ENCODE results near the gene IL26. TPM values are rescaled to one million over a fixed set of nuclear protein-coding genes. Genes with fewer than 3 reads are reported as not detected.

IL26 gene
- total RNA-seq, 1 donor from 2014 or later = not detected

GRCh38 chr12:68203460-68203875, 22.1 kb downstream of the IL26 start:
- no peak for DNase-seq (ENCODE audit: extremely low spot score in 2 of 2)
- Histone ChIP-seq H3K36me3 (no peaks in the 10 kb centered on the region), H3K4me1 (no peaks in the 10 kb centered on the region), H3K27ac (no peak overlapping the region), H3K4me3 (no peak overlapping the region), H3K9me3 (no peaks in the 10 kb centered on the region), H3K27me3 (no peaks in the 10 kb centered on the region)
- intact Hi-C loops (cut with DNase I) = no loop called here
- no peak for TF ChIP-seq POLR2A (IDR thresholded peaks at IDR 0.05)
- no peak for TF ChIP-seq POLR2AphosphoS5 (IDR thresholded peaks at IDR 0.05; ENCODE audit: insufficient read depth in 1 of 2, low read depth in 1 of 2)
- TF ChIP-seq CTCF (IDR thresholded peaks at IDR 0.05) = no peak

GRCh38 chr12:68200854-68201253, 24.8 kb downstream of the IL26 start:
- no peaks in the 10 kb centered on the region for H3K9me3 ChIP-seq
- no peak for DNase-seq (ENCODE audit: extremely low spot score in 2 of 2)
- H3K27me3 ChIP-seq = no peaks in the 10 kb centered on the region
- H3K27ac ChIP-seq = no peak overlapping the region
- H3K36me3 ChIP-seq = no peaks in the 10 kb centered on the region
- no peaks in the 10 kb centered on the region for H3K4me1 ChIP-seq
- H3K4me3 ChIP-seq = no peak overlapping the region
- intact Hi-C loops (cut with DNase I) = no loop called here
- no peak for TF ChIP-seq POLR2AphosphoS5 (IDR thresholded peaks at IDR 0.05; ENCODE audit: insufficient read depth in 1 of 2, low read depth in 1 of 2)
- no peak for TF ChIP-seq CTCF (IDR thresholded peaks at IDR 0.05)
- TF ChIP-seq POLR2A (IDR thresholded peaks at IDR 0.05) = no peak

- intact Hi-C loops (cut with DNase I) = no loop called here
- no peaks in the 10 kb centered on the region for H3K27me3 ChIP-seq
- TF ChIP-seq POLR2AphosphoS5 (IDR thresholded peaks at IDR 0.05; ENCODE audit: insufficient read depth in 1 of 2, low read depth in 1 of 2) (no peak), POLR2A (IDR thresholded peaks at IDR 0.05) (no peak)
Measured at GRCh38 chr12:68199127-68199526, 26.5 kb downstream of the IL26 start.

DNA sequence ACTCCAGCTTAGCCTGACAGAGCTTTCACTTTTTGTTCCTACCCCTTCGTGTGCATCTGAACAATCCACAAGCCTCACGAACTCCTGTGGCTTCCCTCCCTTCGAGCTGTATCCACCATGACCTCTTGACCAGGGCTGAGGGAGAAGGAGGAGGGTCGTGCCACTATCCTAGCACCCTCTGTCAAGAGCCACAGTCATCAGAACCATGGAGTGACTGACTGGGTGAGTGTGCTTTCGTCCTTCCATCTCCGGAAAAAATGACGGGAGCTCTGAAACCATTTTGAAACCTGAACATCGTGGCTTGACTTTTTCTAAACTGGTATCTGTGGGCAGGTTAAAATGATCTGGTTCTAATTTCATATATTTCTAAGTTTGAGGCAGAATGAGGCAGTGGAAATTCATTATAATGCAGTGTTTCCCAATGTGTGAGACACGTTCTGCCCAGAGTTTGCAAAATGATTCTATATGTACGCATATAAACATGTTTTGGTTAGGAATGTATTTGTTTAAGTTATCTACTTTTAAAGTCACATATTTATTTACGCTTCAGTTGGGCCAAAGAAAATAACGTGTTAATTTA, 27.0 kb downstream of the IL26 start:
- Histone ChIP-seq H3K27me3 (no peaks in the 10 kb centered on the region), H3K4me1 (no peaks in the 10 kb centered on the region), H3K4me3 (no peak overlapping the region), H3K27ac (no peak overlapping the region), H3K9me3 (no peaks in the 10 kb centered on the region), H3K36me3 (no peaks in the 10 kb centered on the region)
- intact Hi-C loops (cut with DNase I) = no loop called here
- no peak for DNase-seq (ENCODE audit: extremely low spot score in 2 of 2)
- TF ChIP-seq CTCF (IDR thresholded peaks at IDR 0.05) = no peak
- TF ChIP-seq POLR2AphosphoS5 (IDR thresholded peaks at IDR 0.05; ENCODE audit: insufficient read depth in 1 of 2, low read depth in 1 of 2) = no peak
- TF ChIP-seq POLR2A (IDR thresholded peaks at IDR 0.05) = no peak

More at GRCh38 chr12:68199127-68199526, 26.5 kb downstream of the IL26 start:
- no peak for DNase-seq (ENCODE audit: extremely low spot score in 2 of 2)
- H3K4me1 ChIP-seq = no peaks in the 10 kb centered on the region
- no peaks in the 10 kb centered on the region for H3K9me3 ChIP-seq
- H3K36me3 ChIP-seq = no peaks in the 10 kb centered on the region
- no peak overlapping the region for H3K27ac ChIP-seq
- no peak overlapping the region for H3K4me3 ChIP-seq

DNA sequence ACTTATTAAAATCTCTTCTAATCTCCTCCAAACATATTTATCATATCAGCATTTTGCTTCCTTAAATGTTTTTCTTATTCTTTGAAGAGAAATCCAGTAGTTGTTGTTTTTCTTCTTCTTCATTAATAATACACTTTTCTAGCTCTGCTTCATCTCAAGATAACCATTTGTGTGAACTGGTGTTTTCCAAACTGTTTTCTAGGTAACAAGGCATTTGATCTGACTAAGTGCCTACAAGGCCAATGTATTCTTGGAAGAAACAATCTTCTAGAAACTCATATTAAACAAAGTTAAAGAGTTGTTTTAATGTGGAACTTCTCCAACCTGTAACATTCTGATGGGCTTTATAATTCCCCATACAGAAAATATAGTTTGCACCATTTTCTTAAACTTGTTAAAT, 35.3 kb downstream of the IL26 start:
- Histone ChIP-seq H3K4me1 (no peaks in the 10 kb centered on the region), H3K27me3 (no peaks in the 10 kb centered on the region), H3K36me3 (no peaks in the 10 kb centered on the region), H3K4me3 (no peak overlapping the region), H3K9me3 (no peaks in the 10 kb centered on the region), H3K27ac (no peak overlapping the region)
- intact Hi-C loops (cut with DNase I) = no loop called here
- DNase-seq (ENCODE audit: extremely low spot score in 2 of 2) = no peak
- TF ChIP-seq CTCF (IDR thresholded peaks at IDR 0.05) = no peak
- no peak for TF ChIP-seq POLR2AphosphoS5 (IDR thresholded peaks at IDR 0.05; ENCODE audit: insufficient read depth in 1 of 2, low read depth in 1 of 2)
- TF ChIP-seq POLR2A (IDR thresholded peaks at IDR 0.05) = no peak

Measured in vagina (tissue), 2 donors.